ENCODE results near the gene SDHB.

DNA sequence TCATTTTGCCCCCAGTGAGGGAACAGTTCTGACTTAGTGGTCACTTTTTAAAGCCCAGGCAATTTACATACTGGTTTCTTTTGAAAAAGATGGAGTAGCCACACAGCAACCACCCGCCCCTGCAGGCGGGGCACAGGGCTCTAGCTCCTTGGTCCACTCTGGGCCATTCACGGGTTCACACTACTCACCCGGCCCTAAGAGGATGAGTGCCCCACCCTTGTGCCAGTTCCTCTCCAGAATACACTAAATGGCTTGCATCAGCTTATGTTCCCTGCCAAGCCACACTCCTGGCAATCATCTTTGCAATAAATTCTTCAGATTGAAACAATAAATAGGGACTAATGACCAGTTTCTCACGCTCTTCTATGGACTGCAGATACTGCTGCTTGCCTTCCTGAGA, 26.4 kb downstream of the SDHB start:
- TF ChIP-seq, protein P1, sequence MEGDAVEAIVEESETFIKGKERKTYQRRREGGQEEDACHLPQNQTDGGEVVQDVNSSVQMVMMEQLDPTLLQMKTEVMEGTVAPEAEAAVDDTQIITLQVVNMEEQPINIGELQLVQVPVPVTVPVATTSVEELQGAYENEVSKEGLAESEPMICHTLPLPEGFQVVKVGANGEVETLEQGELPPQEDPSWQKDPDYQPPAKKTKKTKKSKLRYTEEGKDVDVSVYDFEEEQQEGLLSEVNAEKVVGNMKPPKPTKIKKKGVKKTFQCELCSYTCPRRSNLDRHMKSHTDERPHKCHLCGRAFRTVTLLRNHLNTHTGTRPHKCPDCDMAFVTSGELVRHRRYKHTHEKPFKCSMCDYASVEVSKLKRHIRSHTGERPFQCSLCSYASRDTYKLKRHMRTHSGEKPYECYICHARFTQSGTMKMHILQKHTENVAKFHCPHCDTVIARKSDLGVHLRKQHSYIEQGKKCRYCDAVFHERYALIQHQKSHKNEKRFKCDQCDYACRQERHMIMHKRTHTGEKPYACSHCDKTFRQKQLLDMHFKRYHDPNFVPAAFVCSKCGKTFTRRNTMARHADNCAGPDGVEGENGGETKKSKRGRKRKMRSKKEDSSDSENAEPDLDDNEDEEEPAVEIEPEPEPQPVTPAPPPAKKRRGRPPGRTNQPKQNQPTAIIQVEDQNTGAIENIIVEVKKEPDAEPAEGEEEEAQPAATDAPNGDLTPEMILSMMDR (IDR thresholded peaks at IDR 0.05), result no peak
- no peak for TF ChIP-seq POLR2A (IDR thresholded peaks at IDR 0.05)

Measured in right lobe of liver (tissue), 4 donors.